ENCODE measurements around the gene TNFRSF6B.

The TNFRSF6B gene

GRCh38 chr20:63701051-63701328 lies 4.5 kb downstream of the TNFRSF6B start:
- Histone ChIP-seq H3K4me3 (ENCODE audit: low read depth, low read length) (no peak overlapping the region), H3K27ac (no peak overlapping the region), H3K36me3 (replicated peaks) (peaks cover 21% of the 10 kb centered on the region), H3K27me3 (replicated peaks) (no peaks in the 10 kb centered on the region)
- no peak for TF ChIP-seq CTCF (IDR thresholded peaks at IDR 0.05; ENCODE audit: low read depth, low read length, missing control alignments)
- no peak for DNase-seq
- in situ Hi-C loops (cut with HindIII; ENCODE audit: low pct_ligation_motif_present, low sequenced_read_pairs) = no loop called here

GRCh38 chr20:63701329-63702035 lies 5.0 kb downstream of the TNFRSF6B start:
- in situ Hi-C loops (cut with HindIII; ENCODE audit: low pct_ligation_motif_present, low sequenced_read_pairs) = no loop called here
- no peak for DNase-seq

GRCh38 chr20:63702036-63702665 lies 5.7 kb downstream of the TNFRSF6B start:
- in situ Hi-C loops (cut with HindIII; ENCODE audit: low pct_ligation_motif_present, low sequenced_read_pairs) = no loop called here
- Histone ChIP-seq H3K36me3 (replicated peaks) (peaks cover 26% of the 10 kb centered on the region), H3K27me3 (replicated peaks) (no peaks in the 10 kb centered on the region), H3K4me3 (ENCODE audit: low read depth, low read length) (no peak overlapping the region), H3K27ac (no peak overlapping the region)
- TF ChIP-seq CTCF (IDR thresholded peaks at IDR 0.05; ENCODE audit: low read depth, low read length, missing control alignments) = no peak
- no peak for DNase-seq

More at GRCh38 chr20:63701329-63702035, 5.0 kb downstream of the TNFRSF6B start:
- no peak for TF ChIP-seq CTCF (IDR thresholded peaks at IDR 0.05; ENCODE audit: low read depth, low read length, missing control alignments)
- Histone ChIP-seq H3K27ac (no peak overlapping the region), H3K27me3 (replicated peaks) (no peaks in the 10 kb centered on the region), H3K36me3 (replicated peaks) (peaks cover 26% of the 10 kb centered on the region), H3K4me3 (ENCODE audit: low read depth, low read length) (no peak overlapping the region)

- Histone ChIP-seq H3K27ac (no peak overlapping the region), H3K4me3 (ENCODE audit: low read depth, low read length) (no peak overlapping the region), H3K27me3 (replicated peaks) (no peaks in the 10 kb centered on the region), H3K36me3 (replicated peaks) (peaks cover 26% of the 10 kb centered on the region)
- DNase-seq = no peak
- in situ Hi-C loops (cut with HindIII; ENCODE audit: low pct_ligation_motif_present, low sequenced_read_pairs) = no loop called here
- TF ChIP-seq CTCF (IDR thresholded peaks at IDR 0.05; ENCODE audit: low read depth, low read length, missing control alignments) = no peak
Observed at GRCh38 chr20:63702751-63703470, 6.5 kb downstream of the TNFRSF6B start.

GRCh38 chr20:63703471-63703975 lies 7.1 kb downstream of the TNFRSF6B start:
- DNase-seq = no peak
- Histone ChIP-seq H3K27me3 (replicated peaks) (no peaks in the 10 kb centered on the region), H3K36me3 (replicated peaks) (peaks cover 26% of the 10 kb centered on the region), H3K4me3 (ENCODE audit: low read depth, low read length) (no peak overlapping the region), H3K27ac (no peak overlapping the region)
- in situ Hi-C loops (cut with HindIII; ENCODE audit: low pct_ligation_motif_present, low sequenced_read_pairs) = no loop called here
- no peak for TF ChIP-seq CTCF (IDR thresholded peaks at IDR 0.05; ENCODE audit: low read depth, low read length, missing control alignments)
